H1 (cell line): ENCODE measurements around the gene SPAG16. TPM values are rescaled to one million over a fixed set of nuclear protein-coding genes. Genes with fewer than 3 reads are reported as not detected.

Experiments
- CTCF ChIA-PET: fragments of 300-600 bp; sonication (Branson Sonifier 250); formaldehyde crosslinking; loops from one replicate; lab custom pipeline; 2021; ENCODE audit not compliant: partially characterized antibody; lab: Charles Lee
- POLR2A ChIA-PET: fragments of 300-600 bp; sonication (Branson Sonifier 250); formaldehyde crosslinking; loops from one replicate; lab custom pipeline; 2021; ENCODE audit warnings: inconsistent platforms; ENCODE audit not compliant: partially characterized antibody; lab: Charles Lee
- DNase-seq, 2 experiments: peaks; one replicate each; pipeline versions ENCODE4 v3.0.0 to v3.0.0-alpha.2; 2010 to 2022; ENCODE audit warnings: low spot score in 2 of 2, low read depth in 1 of 2, mixed read lengths in 1 of 2
- FAIRE-seq: peaks from 2 replicates; lab custom pipeline; 2011; peaks lifted over from hg19 to GRCh38; lab: Jason Lieb, UNC
- H2AFZ ChIP-seq: 2 replicates; pipeline ENCODE4 v1.8.1; 2012; ENCODE audit warnings: low read length, inconsistent platforms
- H2AK5ac ChIP-seq: 2 replicates; pipeline ENCODE4 v1.6.1; 2013; ENCODE audit warnings: low read depth, low read length
- H2BK120ac ChIP-seq: replicated peaks from 2 replicates; pipeline ENCODE3; 2013; ENCODE audit warnings: low read depth, low read length, inconsistent platforms
- H2BK12ac ChIP-seq: 2 replicates; pipeline ENCODE4 v1.6.1; 2013; ENCODE audit warnings: low read depth, low read length
- H2BK15ac ChIP-seq: 2 replicates; pipeline ENCODE4 v1.6.1; 2013; ENCODE audit warnings: low read length
- H2BK20ac ChIP-seq: 2 replicates; pipeline ENCODE4 v1.6.1; 2013; ENCODE audit warnings: low read length
- H2BK5ac ChIP-seq: 2 replicates; pipeline ENCODE4 v1.6.1; 2013; ENCODE audit warnings: low read depth, low read length
- H3K14ac ChIP-seq: 2 replicates; pipeline ENCODE4 v1.6.1; 2013; ENCODE audit warnings: inconsistent platforms; ENCODE audit not compliant: insufficient read length
- H3K18ac ChIP-seq: 2 replicates; pipeline ENCODE4 v1.6.1; 2013; ENCODE audit warnings: low read length; ENCODE audit errors: extremely low read depth
- H3K23ac ChIP-seq: 2 replicates; pipeline ENCODE4 v1.6.1; 2013; ENCODE audit warnings: inconsistent platforms; ENCODE audit not compliant: insufficient read length
- H3K23me2 ChIP-seq: 2 replicates; pipeline ENCODE4 v1.6.1; 2013; ENCODE audit warnings: low read depth, low read length
- H3K27ac ChIP-seq: 2 replicates; pipeline ENCODE4 v1.6.1; 2011; ENCODE audit warnings: low read depth, low read length, inconsistent platforms
- H3K27me3 ChIP-seq, 4 experiments: replicated peaks in 1 of 4; 1 replicate in 1 of 4; 2 replicates in 3 of 4; pipeline versions ENCODE4 v1.6.1 to v1.8.1; 2011 to 2013; ENCODE audit warnings: low read length in 3 of 4, mild to moderate bottlenecking in 3 of 4, inconsistent platforms in 2 of 4, mixed read lengths in 2 of 4, moderate library complexity in 1 of 4; ENCODE audit not compliant: control insufficient read depth in 3 of 4, insufficient read depth in 3 of 4; ENCODE audit errors: extremely low read depth in 1 of 4
- H3K36me3 ChIP-seq, 4 experiments: 2 replicates each; pipeline versions ENCODE4 v1.6.1 to v1.8.1; 2011 to 2013; ENCODE audit warnings: mild to moderate bottlenecking in 4 of 4, low read length in 3 of 4, moderate library complexity in 2 of 4, control low read depth in 1 of 4, inconsistent platforms in 1 of 4; ENCODE audit not compliant: insufficient read depth in 4 of 4, control insufficient read depth in 2 of 4
- H3K4ac ChIP-seq: replicated peaks from 2 replicates; pipeline ENCODE3; 2013; ENCODE audit warnings: low read length, low read depth, mixed read lengths, inconsistent platforms; ENCODE audit not compliant: insufficient read length
- H3K4me1 ChIP-seq, 4 experiments: replicated peaks in 1 of 4; 1 replicate in 1 of 4; 2 replicates in 3 of 4; pipeline versions ENCODE4 v1.6.1 to v1.8.1; 2011 to 2013; ENCODE audit warnings: low read length in 3 of 4, inconsistent platforms in 2 of 4, mixed read lengths in 1 of 4; ENCODE audit not compliant: insufficient read depth in 4 of 4, control insufficient read depth in 3 of 4
- H3K4me2 ChIP-seq, 2 experiments: 2 replicates each; pipeline versions ENCODE4 v1.6.1 to v1.8.1; 2011 to 2013; ENCODE audit warnings: low read depth in 2 of 2, low read length in 2 of 2, control low read depth in 1 of 2, inconsistent platforms in 1 of 2, mild to moderate bottlenecking in 1 of 2; ENCODE audit not compliant: insufficient read depth in 1 of 2
- H3K4me3 ChIP-seq, 4 experiments: fragments of 200-600, 300-600 bp in 1 of 4; sonication (generic), shearing (Covaris generic), sonication (Bioruptor Twin) in 1 of 4; 2 replicates each; pipeline versions ENCODE4 v1.5.1 to v1.8.1; 2011 to 2016; ENCODE audit warnings: low read length in 4 of 4, low read depth in 3 of 4, control low read depth in 2 of 4, inconsistent platforms in 2 of 4, mild to moderate bottlenecking in 2 of 4, mixed read lengths in 1 of 4, moderate library complexity in 1 of 4; ENCODE audit not compliant: insufficient read depth in 2 of 4; ENCODE audit errors: extremely low read depth in 1 of 4
- H3K56ac ChIP-seq: replicated peaks from 2 replicates; pipeline ENCODE3; 2013; ENCODE audit warnings: low read depth, mild to moderate bottlenecking, mixed read lengths, low read length, inconsistent platforms; ENCODE audit not compliant: insufficient read length
- H3K79me1 ChIP-seq: 2 replicates; pipeline ENCODE4 v1.6.1; 2013; ENCODE audit warnings: low read depth, low read length, control low read depth
- H3K79me2 ChIP-seq, 2 experiments: 2 replicates each; pipeline versions ENCODE4 v1.6.1 to v1.8.1; 2012 to 2013; ENCODE audit warnings: low read length in 2 of 2, mild to moderate bottlenecking in 2 of 2, inconsistent platforms in 1 of 2; ENCODE audit not compliant: insufficient read depth in 2 of 2, control insufficient read depth in 1 of 2
- H3K9ac ChIP-seq, 4 experiments: replicated peaks in 1 of 4; 1 replicate in 1 of 4; 2 replicates in 3 of 4; pipeline versions ENCODE4 v1.6.1 to v1.8.1; 2011 to 2013; ENCODE audit warnings: low read depth in 3 of 4, low read length in 3 of 4, control low read depth in 2 of 4, mild to moderate bottlenecking in 2 of 4, moderate library complexity in 2 of 4, inconsistent platforms in 1 of 4; ENCODE audit errors: extremely low read depth in 1 of 4
- H3K9me3 ChIP-seq, 2 experiments: 2 replicates each; pipeline versions ENCODE4 v1.6.1 to v1.8.1; 2012 to 2013; ENCODE audit warnings: mild to moderate bottlenecking in 2 of 2, moderate library complexity in 2 of 2, control low read depth in 1 of 2, inconsistent platforms in 1 of 2, low read depth in 1 of 2, low read length in 1 of 2, mixed read lengths in 1 of 2; ENCODE audit not compliant: insufficient read depth in 2 of 2
- H4K20me1 ChIP-seq, 2 experiments: replicated peaks in 1 of 2; 2 replicates each; pipeline versions ENCODE3 to v1.8.1; 2011 to 2013; ENCODE audit warnings: inconsistent platforms in 2 of 2, low read length in 2 of 2, mild to moderate bottlenecking in 1 of 2; ENCODE audit not compliant: insufficient read depth in 2 of 2, control insufficient read depth in 1 of 2
- H4K5ac ChIP-seq: 2 replicates; pipeline ENCODE4 v1.6.1; 2013; ENCODE audit warnings: low read length, low read depth, mixed read lengths, inconsistent platforms; ENCODE audit not compliant: insufficient read length
- H4K8ac ChIP-seq: 2 replicates; pipeline ENCODE4 v1.8.0; 2013; ENCODE audit warnings: mild to moderate bottlenecking, moderate library complexity, low read length, inconsistent platforms; ENCODE audit not compliant: insufficient read depth; ENCODE audit errors: extremely low read depth
- H4K91ac ChIP-seq: replicated peaks from 2 replicates; pipeline ENCODE3; 2013; ENCODE audit warnings: low read length, mixed read lengths, inconsistent platforms; ENCODE audit not compliant: insufficient read length
- BCL11A ChIP-seq, 2 experiments: IDR thresholded peaks; one replicate each; pipeline ENCODE4 v1.6.1; 2011; ENCODE audit warnings: low read depth in 2 of 2, low read length in 2 of 2, mild to moderate bottlenecking in 2 of 2
- EZH2 ChIP-seq: fragments of 200-600 bp; sonication (generic); IDR thresholded peaks from 2 replicates; pipeline ENCODE4 v1.7.1; 2012; ENCODE audit warnings: low read depth, mild to moderate bottlenecking, moderate library complexity, low read length, inconsistent platforms; ENCODE audit not compliant: severe bottlenecking
- GTF2F1 ChIP-seq: IDR thresholded peaks from 2 replicates; pipeline ENCODE4 v1.6.1; 2012; ENCODE audit warnings: low read depth, low read length, improper control_type of control experiment, borderline replicate concordance
- RBBP5 ChIP-seq: IDR thresholded peaks from 2 replicates; pipeline ENCODE4 v1.7.1; 2012; ENCODE audit warnings: low read depth, mild to moderate bottlenecking, inconsistent platforms, low read length, moderate library complexity, borderline replicate concordance
- RFX5 ChIP-seq: IDR thresholded peaks from 2 replicates; pipeline ENCODE4 v1.6.1; 2011; ENCODE audit warnings: low read depth, low read length, improper control_type of control experiment, borderline replicate concordance
- RXRA ChIP-seq: IDR thresholded peaks from 2 replicates; pipeline ENCODE4 v1.6.1; 2011; ENCODE audit warnings: low read depth, mild to moderate bottlenecking, low read length, moderate library complexity; ENCODE audit not compliant: insufficient read depth
- SIRT6 ChIP-seq: IDR thresholded peaks from one replicate; pipeline ENCODE4 v1.7.1; 2012; ENCODE audit warnings: low read length, inconsistent platforms
- TAF1 ChIP-seq: IDR thresholded peaks from 2 replicates; pipeline ENCODE4 v1.6.1; 2011; ENCODE audit warnings: mild to moderate bottlenecking, low read depth, low read length
- TAF7 ChIP-seq: optimal IDR thresholded peaks from 2 replicates; pipeline ENCODE3; 2011; ENCODE audit warnings: low read depth, mild to moderate bottlenecking, inconsistent platforms, low read length, moderate library complexity, borderline replicate concordance
- ZNF274 ChIP-seq: IDR thresholded peaks from 2 replicates; pipeline ENCODE4 v1.7.0; 2012; ENCODE audit warnings: low read length, borderline replicate concordance; ENCODE audit errors: extremely low read depth
- WGBS, 2 experiments: shearing (Covaris generic) in 1 of 2; methylation state at CpG; one replicate each; pipeline versions ENCODE4 v1.1.6 to v1.1.7; 2013 to 2015; ENCODE audit warnings: low lambda C conversion rate in 2 of 2, mixed read lengths in 2 of 2, inconsistent platforms in 1 of 2, low coverage in 1 of 2, missing lambda C conversion rate in 1 of 2; ENCODE audit not compliant: insufficient replicate concordance in 2 of 2, insufficient coverage in 1 of 2, insufficient read length in 1 of 2; ENCODE audit errors: extremely low coverage in 1 of 2, missing lambda C conversion rate in 1 of 2; 5-methylcytosine and 5-hydroxymethylcytosine counted together
- polyA plus RNA-seq, 7 experiments: library from polyadenylated mRNA; depleted of rRNA in 3 of 7; stranded (reverse) in 5 of 7; unstranded in 2 of 7; fragments of >200 nt in 5 of 7; fragments of 200-250 nt in 2 of 7; gene quantifications; 1 replicate in 5 of 7; 2 replicates in 1 of 7; 4 replicates in 1 of 7; pipeline versions ENCODE4 v1.2.1 to v1.2.3, GENCODE V29; 2011 to 2013; ENCODE audit warnings: missing spikeins in 2 of 7, mixed read lengths in 2 of 7
- total RNA-seq: library from RNA; stranded (reverse); fragmentation: NEBNext Ultra II Directional; extraction: Animal tissue kit (Norgen Biotek cat#: 25700); gene quantifications from 2 replicates; pipeline ENCODE4 v1.2.1, GENCODE V29; 2021
- TF ChIP-seq, protein P1 (sequence below): IDR thresholded peaks from 2 replicates; pipeline ENCODE4 v1.6.1; 2012; ENCODE audit warnings: inconsistent platforms
- TF ChIP-seq, protein P2 (sequence below): IDR thresholded peaks from 2 replicates; pipeline ENCODE4 v1.6.1; 2012; ENCODE audit warnings: low read length, inconsistent platforms

The SPAG16 gene
- total and polyA plus RNA-seq, 2 of the 8 experiments (the other 6 are each of a cell fraction or from before 2014, with no cell fraction given): 6.0 to 14.9 TPM

DNA sequence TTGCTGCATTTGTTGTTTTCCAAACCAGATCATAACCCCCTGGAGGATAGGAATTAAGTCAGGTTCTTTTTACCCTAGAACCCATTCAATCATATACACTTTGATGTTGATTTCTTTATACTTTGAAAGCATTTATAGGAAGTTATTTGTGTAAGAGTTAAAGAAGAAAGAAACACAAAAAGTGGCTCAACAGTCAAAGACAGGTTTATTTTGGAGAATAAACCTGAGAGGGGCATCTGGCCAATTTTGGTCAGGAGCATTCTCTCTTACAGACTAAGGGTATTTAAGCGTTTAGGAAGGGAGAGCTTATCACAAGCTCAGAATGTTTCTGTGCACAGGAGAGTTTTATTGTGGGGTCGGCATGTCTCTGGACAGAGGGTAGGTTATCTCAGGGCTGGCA is 398.0 kb downstream of the SPAG16 start:
- Histone ChIP-seq H2BK120ac (no peak overlapping the region), H3K18ac (no peak overlapping the region), H3K27ac (no peak overlapping the region), H3K4ac (no peak overlapping the region), H3K14ac (no peak overlapping the region), H3K9ac (no peak overlapping the region), H4K91ac (no peak overlapping the region), H2BK12ac (no peak overlapping the region), H3K4me2 (no peak overlapping the region), H3K4me1 (no peaks in the 10 kb centered on the region), H4K20me1 (no peaks in the 10 kb centered on the region), H2BK15ac (no peak overlapping the region), H3K4me3 (no peak overlapping the region), H2BK5ac (no peak overlapping the region), H4K8ac (no peak overlapping the region), H3K56ac (no peak overlapping the region), H3K36me3 (no peaks in the 10 kb centered on the region; a peak in 2 of 8 replicates), H3K27me3 (no peaks in the 10 kb centered on the region), H4K5ac (no peak overlapping the region), H3K79me1 (no peaks in the 10 kb centered on the region), H3K23me2 (no peaks in the 10 kb centered on the region), H3K9me3 (peaks cover 11 to 17% of the 10 kb centered on the region in 2 experiments), H2AFZ (no peak overlapping the region), H2AK5ac (no peak overlapping the region), H3K79me2 (no peaks in the 10 kb centered on the region), H2BK20ac (no peak overlapping the region), H3K23ac (no peak overlapping the region)
- whole genome bisulfite sequencing, 2 experiments: 89% methylated on average over 2 of the region's 2 CpGs; no CpG with 5 or more reads in 1 of the 2 experiments
- FAIRE-seq: no peak
- DNase-seq: no peak
- CTCF ChIA-PET: no interaction called here
- POLR2A ChIA-PET: no interaction called here
- TF ChIP-seq RFX5: no peak
- TF ChIP-seq TAF7: no peak
- TF ChIP-seq EZH2: no peak
- TF ChIP-seq ZNF274: no peak
- no peak for TF ChIP-seq GTF2F1
- TF ChIP-seq TAF1: no peak
- no peak for TF ChIP-seq RXRA
- no peak for TF ChIP-seq SIRT6
- no peak for TF ChIP-seq RBBP5
- TF ChIP-seq, protein P1, sequence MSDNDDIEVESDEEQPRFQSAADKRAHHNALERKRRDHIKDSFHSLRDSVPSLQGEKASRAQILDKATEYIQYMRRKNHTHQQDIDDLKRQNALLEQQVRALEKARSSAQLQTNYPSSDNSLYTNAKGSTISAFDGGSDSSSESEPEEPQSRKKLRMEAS: no peak
- no peak for TF ChIP-seq BCL11A (IDR thresholded peaks at IDR 0.05; ENCODE audit: low read depth in 2 of 2, low read length in 2 of 2)
- TF ChIP-seq, protein P2, sequence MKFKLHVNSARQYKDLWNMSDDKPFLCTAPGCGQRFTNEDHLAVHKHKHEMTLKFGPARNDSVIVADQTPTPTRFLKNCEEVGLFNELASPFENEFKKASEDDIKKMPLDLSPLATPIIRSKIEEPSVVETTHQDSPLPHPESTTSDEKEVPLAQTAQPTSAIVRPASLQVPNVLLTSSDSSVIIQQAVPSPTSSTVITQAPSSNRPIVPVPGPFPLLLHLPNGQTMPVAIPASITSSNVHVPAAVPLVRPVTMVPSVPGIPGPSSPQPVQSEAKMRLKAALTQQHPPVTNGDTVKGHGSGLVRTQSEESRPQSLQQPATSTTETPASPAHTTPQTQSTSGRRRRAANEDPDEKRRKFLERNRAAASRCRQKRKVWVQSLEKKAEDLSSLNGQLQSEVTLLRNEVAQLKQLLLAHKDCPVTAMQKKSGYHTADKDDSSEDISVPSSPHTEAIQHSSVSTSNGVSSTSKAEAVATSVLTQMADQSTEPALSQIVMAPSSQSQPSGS: no peak
